Measurements from ENCODE around the gene CPSF2. TPM values are rescaled to one million over a fixed set of nuclear protein-coding genes. Genes with fewer than 3 reads are reported as not detected.
A peak's percentile ranks its signal among the peaks of the same experiment; 100 is the strongest.

Gene CPSF2
- 17.2 and 18.5 TPM in 2 replicates for total RNA-seq

DNA sequence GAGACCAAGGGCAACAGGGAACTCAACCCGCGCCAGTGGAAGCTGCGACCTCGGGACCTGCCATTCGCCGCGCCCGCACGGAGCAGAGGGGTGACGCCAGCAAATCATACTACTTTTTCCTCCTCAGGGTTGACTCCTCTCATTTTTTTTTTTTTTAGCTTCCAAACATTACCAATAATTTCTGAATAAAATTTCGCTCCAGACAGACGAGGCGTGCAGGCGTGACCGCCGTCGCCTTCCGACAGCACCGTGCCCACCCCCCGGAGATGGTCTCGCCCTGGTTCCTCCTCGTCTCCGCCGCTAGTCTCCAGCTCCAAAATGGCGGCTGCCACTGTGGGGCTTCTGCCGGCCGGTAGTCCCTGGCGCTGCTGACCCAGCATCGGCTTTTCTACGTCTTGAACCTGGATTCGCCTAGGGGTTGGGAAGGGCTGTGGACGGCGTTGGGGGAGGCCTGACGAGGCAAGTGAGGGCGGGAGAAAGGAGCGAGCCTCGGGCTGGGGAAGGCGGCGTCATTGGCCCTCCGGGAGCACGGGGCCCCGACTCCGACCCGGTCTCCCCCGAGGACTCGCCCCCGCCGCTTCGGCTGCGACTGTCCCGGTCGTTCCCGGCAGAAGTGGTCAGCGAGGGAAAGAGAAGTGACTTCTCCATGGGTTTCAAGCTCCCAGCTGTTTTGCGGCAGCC, at the start of gene CPSF2, which contains the start of gene NDUFB1:
Gene CPSF2, plus strand, starts transcription at position 300 of the 681 bp plus-strand sequence. CDS start 9,016 bp downstream, outside the sequence.
Gene NDUFB1, minus strand, starts transcription at position 37 of the 681 bp plus-strand sequence. CDS start 4,069 bp downstream, outside the sequence.
- DNase-seq (ENCODE audit: low read depth in 2 of 2): peak; percentile 86

DNA sequence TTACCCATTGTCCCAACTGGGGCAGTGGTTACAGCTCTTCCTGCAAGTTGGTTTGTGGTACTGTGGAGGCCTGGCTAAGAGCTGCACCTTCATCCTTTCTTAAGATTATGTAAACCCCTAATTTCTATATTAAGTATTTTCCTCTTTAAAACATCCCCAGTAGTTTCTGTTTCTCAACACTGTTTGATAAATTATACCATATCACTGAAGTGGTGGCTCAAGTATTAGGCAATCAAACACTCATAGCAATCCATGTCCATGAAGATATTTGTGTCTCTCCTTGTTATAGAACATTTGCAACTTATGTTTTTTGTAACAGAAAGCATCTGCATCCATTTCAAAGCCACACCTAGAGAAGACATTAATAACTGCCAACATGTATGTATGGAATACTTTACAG, 47.2 kb upstream of the CPSF2 start:
- no peak for DNase-seq (ENCODE audit: low read depth in 2 of 2)

DNA sequence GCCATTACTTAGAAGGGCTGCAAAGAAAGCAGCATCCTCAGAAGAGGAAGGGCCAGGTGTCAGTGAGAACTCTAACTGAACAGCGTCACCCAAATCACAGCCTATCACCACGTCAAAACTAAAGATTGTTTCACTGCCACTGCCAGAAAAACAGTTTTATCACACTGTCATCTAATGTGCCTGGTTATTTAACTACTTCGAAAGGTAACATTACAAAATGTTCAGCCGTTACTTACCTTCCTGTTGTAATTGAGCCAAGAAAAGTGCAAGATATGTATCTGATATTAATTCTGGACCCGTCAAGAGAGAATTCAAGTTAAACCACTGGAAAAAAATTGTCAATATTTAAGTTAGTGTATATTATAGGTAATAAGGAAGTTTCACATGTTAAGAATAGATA, 33.3 kb upstream of the CPSF2 start:
- DNase-seq (ENCODE audit: low read depth in 2 of 2): no peak

DNA sequence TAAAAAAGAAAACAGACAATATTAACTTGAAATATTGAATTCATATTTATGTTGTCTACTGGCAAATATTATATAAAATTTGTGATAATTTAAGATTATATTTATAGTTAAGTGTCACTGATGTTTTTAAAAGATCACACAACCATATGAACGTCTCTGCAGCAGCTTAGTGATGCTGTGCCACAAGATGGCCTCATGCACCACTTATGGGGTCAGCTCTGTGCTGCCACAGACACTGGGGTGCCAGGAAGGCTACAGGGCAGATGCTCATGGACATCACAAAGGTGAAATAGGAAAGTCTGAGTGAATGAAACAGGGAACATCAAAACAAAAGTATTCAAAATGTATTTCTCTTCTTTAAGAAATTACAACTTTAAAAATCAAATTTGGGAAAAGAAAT, 28.4 kb upstream of the CPSF2 start:
- DNase-seq (ENCODE audit: low read depth in 2 of 2): peak in 1 of 2 donors; percentile 22

DNA sequence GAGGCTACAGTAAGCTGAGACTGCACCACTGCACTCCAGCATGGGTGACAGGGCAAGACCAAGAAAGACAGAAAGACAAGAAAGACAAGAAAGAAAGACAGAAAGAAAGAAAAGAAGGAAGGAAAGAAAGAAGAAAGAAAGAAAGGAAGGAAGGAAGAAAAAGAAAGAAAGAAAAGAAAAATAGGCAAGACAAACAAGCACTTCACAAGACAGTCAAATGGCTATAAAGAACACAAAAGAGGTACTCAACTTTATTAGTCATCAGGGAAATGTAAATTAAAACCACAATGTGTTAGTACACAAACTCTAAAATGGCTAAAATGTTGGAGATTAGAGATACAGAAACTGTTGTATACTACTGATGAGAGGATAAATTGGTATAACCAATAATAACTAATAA, 22.0 kb upstream of the CPSF2 start:
- no peak for DNase-seq (ENCODE audit: low read depth in 2 of 2)

DNA sequence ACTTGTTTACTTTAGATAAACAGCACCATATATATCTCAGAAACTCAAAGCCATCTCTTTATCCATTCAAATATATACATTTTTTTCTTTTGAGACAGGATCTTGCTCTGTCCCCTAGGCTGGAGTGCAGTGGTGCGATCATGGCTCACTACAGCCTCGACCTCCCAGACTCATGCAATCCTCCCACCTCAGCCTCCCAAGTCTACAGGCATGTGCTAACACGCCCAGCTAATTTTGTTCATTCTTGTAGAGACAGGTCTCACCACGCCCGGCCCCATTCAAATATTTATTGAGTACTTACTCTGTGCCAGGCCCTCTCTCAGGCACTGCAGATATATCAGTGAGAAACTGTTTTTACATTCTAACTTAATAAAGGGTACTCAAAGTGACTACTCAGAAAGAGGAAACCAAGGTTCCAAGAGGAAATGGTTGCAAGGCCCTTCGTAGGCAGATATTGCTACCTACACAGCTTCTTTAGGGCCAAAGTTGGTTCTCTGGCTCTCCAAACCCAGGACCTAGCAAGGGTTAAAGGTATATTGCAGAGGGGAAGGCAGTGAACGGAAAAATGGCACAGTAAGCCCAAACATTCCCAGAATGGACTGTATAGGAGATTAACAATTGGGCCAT, 18.3 kb upstream of the CPSF2 start:
- DNase-seq (ENCODE audit: low read depth in 2 of 2): no peak

DNA sequence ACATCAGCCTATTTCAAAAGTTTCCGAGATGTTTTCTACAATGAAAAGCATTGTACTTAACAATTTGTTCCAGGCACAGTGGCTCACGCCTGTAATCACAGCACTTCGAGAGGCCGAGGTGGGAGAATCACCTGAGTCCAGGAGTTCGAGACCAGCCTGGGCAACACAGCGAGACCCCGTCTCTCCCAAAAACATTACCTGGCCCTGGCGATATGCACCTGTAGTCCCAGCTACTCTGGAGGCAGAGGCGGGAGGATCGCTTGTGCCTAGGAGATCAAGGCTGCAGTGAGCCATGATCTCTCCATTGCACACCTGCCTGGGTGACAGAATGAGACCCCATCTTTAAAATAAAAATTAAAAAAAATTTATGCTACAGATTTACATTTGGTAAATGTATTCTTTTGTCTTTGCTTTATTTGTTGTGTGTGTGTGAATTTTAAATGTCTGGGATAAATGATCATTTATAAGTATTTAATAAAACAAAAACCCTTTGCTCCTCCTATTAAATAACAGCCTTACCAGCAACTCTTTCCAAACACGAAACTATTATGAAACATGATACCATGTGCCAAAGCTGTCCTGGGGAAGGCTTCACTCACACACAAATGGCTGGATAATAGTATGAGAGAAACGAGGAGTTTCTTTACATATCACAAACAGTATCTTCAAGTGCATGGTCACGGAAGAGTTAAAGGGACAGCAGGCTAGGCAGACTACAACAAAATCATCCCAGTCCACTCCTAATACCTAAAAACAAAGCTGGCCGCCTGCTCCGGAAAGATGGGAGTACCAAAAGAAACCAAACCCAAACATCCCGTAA, 16.5 kb upstream of the CPSF2 start:
- DNase-seq (ENCODE audit: low read depth in 2 of 2): no peak

DNA sequence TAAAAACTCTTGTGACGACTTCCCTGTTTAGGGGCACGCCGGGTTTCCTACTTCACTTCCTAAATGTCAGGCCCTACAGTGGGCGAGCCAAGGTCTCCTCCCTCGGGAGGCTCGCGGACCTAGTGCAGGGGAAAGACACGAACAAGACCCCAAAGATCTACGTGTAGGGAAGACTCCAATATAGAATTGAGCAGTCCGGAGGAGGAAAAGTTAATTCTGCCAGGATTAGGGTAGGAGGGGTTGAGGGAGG, 16.0 kb upstream of the CPSF2 start:
- peak; percentile 64 to 86 for DNase-seq (ENCODE audit: low read depth in 2 of 2)

DNA sequence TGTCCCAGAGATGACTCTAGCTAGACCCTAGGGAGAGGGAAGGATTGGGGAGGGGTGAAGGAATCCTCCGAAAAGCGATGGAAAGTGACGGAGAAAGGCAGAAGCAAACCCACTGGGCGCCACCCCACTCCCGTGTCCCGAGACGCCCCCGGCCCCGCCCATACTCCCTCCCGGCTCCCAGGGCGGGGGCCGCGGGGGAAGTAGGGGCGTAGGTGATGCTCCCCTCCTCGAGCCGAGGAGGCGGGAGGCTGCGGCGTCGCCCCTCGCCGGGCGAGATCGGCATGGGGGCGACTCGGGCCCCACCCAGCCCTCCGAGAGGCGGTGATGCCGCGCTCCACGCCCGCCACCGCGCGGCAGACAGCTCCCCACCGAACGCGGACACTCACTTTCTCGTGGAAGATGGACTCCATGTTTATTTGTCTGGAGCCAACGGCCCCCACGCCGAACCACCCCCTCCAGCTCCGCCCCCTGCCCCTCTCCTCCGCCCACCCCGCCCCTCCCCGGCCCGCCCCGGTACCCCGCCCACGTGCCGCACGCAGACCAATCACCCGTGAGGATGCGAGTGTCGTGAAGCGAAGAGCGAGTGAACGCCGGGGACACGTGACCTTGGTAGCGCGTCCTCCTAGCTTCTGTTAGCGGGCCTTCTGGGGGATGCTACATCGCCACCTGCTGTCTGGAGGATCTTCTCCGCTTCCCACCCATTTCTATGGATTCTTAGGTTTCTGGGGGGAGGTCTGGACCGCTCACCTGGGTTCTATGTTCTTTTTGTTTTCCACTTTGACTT, 15.4 kb upstream of the CPSF2 start, which contains the start of gene ATXN3:
Gene ATXN3, minus strand, starts transcription at position 440 of the 784 bp plus-strand sequence. Its CDS starts 30 bp downstream, at position 410.
- peak; percentile 99 for DNase-seq (ENCODE audit: low read depth in 2 of 2)

DNA sequence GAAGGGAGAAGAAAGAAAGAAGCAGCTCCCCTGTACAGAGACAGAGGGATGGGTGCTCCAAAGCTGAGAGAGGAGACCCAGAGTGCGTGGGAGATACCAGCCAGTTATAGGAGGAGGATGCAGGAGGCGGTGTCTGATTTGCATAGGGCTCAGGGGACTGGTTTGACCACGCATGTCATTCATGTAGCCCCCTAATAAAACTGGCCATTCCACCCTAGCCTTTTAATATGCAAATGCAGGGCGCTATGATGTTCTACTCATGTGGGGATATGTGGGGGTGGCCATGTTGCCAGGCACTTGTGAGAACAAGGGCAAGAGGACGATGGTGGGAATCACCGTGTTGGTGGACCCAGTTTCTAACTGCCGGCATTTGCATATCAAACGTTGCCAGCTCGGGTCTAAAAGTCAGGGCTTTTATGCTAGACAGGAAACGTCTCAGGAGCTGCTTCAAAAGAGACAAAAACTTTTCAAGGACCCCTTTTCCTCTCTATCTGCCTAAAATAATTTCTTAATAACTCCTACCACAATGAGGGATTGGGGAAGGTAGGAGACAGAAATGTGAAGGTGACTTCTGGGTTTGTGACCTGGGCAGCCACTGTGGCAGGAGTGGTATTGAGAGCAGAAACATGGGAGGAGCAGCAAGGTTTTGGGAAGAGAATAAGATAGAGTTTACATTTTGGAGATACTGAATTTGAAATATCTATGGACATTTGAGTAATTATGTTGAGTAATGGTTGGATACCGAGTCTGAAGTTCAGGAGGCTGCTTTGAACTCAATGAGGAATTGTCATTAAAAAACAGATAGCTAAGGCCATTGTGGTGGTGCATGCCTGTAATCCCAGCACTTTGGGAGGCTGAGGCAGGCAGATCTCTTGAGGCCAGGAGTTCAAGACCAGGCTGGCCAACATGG, 13.2 kb upstream of the CPSF2 start:
- DNase-seq (ENCODE audit: low read depth in 2 of 2): no peak

DNA sequence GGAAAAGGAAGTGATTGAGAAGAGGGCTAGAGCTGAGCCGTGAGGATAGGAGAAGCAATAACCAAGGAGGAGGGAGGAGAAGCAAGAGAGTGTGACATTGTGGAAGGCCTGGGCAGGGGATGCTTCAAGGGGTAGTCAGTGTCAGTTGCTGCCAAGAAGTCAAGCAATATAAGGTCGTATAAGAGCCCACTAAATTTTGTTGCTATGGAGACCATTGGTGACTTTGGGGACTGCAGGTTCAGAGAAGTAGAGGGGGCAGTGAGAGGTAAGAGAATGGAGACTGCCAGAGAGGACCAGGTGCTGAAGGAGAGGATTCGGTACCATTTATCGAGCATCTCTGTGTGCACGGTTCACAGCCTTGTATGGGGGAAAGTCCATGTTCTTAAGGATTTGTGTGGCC, 12.3 kb upstream of the CPSF2 start:
- DNase-seq (ENCODE audit: low read depth in 2 of 2): no peak

DNA sequence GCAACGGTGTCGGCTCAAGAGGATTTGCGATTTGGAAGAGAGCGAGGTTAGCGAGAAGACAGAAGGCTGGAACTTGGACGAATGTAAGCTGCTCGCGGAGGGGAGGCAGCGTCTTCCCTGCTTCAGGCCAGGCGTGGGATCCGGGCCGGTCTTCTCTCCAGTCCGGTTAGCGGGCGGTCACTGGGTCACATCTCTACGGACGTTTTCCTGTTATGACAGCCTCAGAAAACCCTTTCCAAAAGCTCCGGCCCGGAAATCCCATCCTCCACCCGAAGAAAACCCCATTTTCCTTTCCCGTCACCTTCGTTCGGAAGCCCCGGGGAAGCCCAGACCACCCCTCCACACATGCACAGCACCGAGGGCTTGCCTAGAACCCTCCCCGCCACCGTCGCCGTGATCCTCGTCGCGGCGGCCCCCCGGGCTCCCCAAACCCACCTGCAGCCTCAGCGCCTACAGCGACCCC, 531 bp upstream of the CPSF2 start:
- DNase-seq (ENCODE audit: low read depth in 2 of 2): peak; percentile 51 to 61

DNA sequence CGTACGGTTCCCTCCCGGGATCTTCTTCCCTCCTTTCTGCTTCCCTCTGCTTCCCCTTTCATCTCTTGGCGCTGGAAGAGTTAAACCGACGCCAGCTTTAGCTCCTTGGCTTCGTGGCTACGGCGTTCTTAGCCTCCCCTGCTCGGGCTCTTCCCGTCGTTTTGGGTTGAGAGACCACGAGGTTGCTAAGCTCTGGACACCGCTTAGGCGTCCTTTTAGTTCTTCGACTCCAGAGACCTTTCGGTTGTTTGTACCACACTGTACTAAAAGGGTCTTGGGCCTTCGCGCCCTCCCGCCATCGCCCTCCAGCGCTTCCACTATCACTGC, 545 bp downstream of the CPSF2 start:
- DNase-seq (ENCODE audit: low read depth in 2 of 2): peak; percentile 36

DNA sequence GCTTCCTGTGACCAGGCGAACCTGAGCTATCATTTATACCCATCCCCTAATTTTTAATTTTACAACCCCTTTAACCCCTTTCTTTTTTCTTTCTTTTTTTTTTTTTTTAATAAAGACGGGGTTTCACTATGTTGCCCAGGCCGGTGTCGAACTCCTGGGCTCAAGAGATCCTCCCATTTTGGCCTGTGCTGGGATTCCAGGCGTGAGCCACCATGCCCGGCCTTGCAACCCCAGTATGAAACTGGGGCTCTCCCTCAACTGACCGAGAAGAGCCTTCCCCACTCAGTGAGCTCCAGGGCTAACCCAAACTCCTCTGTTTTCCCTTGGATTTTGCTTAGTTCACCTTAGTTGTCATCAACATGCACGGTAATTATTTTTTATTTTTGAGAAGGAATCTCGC, 992 bp downstream of the CPSF2 start:
- DNase-seq (ENCODE audit: low read depth in 2 of 2): peak; percentile 15 to 16

DNA sequence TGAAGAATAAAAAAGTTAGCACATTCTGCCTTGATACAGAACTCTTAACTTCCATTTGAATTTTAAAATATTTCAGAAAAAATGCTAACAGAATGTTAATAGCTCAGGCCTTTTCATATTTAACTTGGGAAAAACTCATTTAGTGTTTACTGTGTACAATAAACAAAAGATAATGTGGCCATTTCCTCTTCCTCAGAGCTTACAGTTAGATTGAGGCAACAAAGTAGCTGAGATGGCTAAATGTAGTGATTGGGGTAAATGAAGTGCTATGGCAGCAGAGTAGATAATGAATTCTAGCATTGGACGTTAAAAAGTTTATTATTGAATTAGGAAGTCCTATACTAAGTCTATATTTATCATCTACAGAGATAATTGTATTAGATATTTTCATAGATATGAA, 12.7 kb downstream of the CPSF2 start:
- DNase-seq (ENCODE audit: low read depth in 2 of 2): no peak

DNA sequence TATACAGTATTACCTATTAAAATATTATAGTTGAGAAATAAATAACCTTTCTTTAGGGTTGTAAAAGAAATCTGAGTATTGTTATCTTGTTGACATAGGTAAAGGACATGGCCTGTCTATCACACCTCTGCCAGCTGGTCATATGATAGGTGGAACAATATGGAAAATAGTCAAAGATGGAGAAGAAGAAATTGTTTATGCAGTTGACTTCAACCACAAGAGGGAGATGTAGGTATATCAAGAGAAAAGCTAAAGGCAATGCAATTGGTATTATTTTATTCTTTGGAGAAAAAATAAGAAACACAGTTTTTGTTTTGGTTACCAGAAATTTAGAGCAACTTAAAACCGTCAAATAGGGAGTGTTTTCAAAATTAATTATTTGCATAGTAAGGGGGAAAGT, 13.5 kb downstream of the CPSF2 start:
- DNase-seq (ENCODE audit: low read depth in 2 of 2): peak; percentile 61 to 79

DNA sequence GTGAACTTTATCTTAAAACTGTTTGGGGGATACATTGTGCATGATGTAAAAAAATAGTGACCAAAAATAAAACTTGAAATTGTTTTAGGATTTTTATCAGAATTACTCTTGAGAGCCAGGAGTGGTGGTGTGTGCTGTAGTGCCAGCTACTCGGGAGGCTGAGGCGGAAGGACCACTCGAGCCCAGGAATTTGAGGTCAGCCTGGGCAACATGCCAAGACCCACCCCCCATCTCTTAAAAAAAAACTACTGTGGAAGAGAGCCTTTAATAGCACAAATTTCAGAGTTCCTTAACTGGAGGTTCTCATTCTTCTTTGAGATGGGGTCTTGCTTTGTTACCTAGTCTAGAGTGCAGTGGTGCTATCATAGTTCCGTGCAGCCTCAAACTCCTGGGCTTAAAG, 21.5 kb downstream of the CPSF2 start:
- DNase-seq (ENCODE audit: low read depth in 2 of 2): no peak

DNA sequence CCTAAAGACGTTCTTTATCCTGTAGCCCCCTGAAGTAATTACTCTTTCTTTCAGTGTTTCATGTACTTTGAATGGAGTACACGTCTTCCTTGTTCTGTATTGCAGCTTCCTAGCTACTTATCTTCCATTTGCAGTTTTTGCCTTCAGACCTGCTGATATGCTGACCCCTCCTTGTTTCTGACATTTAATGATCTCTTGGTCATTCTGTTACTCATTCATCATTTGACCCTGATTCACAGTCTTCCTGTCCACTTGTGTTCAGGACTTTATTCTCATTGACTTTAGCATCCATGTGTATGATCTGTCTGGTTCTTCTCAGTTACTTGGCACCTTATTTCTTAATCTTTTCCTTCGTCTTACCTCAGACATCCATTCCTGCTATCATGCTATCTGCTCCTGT, 22.2 kb downstream of the CPSF2 start:
- DNase-seq (ENCODE audit: low read depth in 2 of 2): no peak

DNA sequence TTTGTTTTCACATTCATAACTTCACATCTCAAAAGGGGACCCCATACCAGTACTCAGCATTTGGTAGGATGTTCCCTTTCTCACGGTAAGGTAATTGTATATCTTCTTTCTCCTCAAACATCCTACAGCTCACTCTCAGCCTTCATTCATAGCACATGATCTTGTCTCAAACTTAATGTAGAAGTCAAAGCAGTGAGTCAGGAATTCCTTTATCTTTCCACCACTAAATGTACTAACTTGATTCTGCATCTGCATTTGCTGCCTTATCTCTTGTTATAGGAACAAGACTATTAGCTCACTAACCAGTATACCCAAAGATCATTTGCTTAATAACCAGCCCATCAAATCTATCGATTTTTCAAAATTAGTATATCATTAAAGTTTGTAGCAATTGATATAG, 22.9 kb downstream of the CPSF2 start:
- no peak for DNase-seq (ENCODE audit: low read depth in 2 of 2)

DNA sequence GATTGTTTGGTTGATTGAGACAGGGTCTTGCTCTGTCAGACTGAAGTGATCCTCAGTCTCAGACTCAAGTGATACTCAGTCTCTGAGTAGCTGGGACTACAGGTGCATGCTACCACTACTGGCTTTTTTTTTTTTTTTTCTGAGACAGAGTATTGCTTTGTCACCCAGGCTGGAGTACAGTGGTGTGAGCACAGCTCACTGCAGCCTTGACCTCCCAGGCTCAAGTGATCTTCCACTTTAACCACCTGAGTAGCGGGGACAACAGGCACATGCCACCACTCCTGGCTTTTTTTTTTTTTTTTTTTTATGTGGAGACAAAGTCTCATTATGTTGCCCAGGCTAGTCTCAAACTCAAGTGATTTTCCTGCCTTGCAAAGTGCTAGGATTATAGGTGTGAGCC, 31.8 kb downstream of the CPSF2 start:
- no peak for DNase-seq (ENCODE audit: low read depth in 2 of 2)
